ENCODE measurements around the gene MBTPS2.
A peak's percentile ranks its signal among the peaks of the same experiment; 100 is the strongest.

Gene MBTPS2

DNA sequence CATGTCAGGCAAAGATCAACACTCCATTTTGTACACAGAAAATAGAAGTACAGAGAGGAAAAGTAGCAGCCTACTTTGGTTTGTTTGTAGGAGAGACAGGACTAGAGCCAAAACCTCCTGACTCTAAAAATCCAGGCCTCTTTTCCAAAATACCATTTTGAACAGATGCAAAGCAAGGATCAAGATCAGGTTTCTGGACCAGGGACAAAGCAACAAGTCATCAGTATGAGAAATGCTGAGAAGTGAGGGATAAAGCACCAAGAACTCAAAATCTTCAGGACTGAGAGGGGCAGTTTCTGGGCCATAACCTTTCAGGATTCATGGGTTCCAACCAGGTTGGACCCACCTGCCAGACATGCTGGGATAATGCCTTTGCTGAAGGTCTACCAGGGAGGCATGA, 36.6 kb upstream of the MBTPS2 start:
- no peaks in the 10 kb centered on the region for H3K9me3 ChIP-seq (ENCODE audit: control insufficient read depth, insufficient read depth, low read depth, low read length)
- ChIA-PET POLR2A (no interaction called here), CTCF (interaction anchor here (1.0 kb wide), 1 partner anchor 13 kb away, joined by 4 read pairs; no protein-coding TSS in a partner anchor)
- H3K4me1 ChIP-seq (ENCODE audit: control insufficient read depth, insufficient read depth, low read length) = peaks cover 4% of the 10 kb centered on the region
- H3K4me3 ChIP-seq (ENCODE audit: low read depth, low read length) = no peak overlapping the region
- H3K36me3 ChIP-seq (ENCODE audit: control insufficient read depth in 2 of 2, insufficient read depth in 1 of 2, low read length in 2 of 2) = no peaks in the 10 kb centered on the region
- no peak for TF ChIP-seq MZF1 (tag by site-specific recombination; IDR thresholded peaks at IDR 0.05; ENCODE audit: borderline replicate concordance)
- TF ChIP-seq ZNF335 (tag by site-specific recombination; conservative IDR thresholded peaks at IDR 0.05) = no peak
- TF ChIP-seq SCRT2 (tag by site-specific recombination; IDR thresholded peaks at IDR 0.05) = peak; percentile 72
- H3K27ac ChIP-seq (ENCODE audit: extremely low read depth, low read depth, low read length) = no peak overlapping the region

DNA sequence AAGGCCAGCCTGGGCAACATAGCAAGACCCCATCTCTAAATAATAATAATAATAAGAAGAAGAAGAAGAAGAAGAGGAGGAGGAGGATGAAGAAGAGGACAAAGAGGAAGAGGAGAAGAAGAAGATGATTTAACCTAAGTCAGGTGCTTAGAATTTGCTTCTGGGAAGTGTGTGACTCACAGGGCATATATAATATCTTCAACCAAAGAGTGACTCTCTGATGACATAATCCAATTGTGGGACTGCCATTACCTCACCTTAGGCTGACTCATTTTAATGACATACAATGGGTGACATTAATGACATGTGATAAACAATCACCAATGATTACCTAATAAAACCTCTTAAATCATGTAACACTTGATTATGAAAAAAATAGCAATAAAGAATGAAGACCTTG, 32.7 kb upstream of the MBTPS2 start:
- H3K9me3 ChIP-seq (ENCODE audit: control insufficient read depth, insufficient read depth, low read depth, low read length) = no peaks in the 10 kb centered on the region
- no peaks in the 10 kb centered on the region for H3K36me3 ChIP-seq (ENCODE audit: control insufficient read depth in 2 of 2, insufficient read depth in 1 of 2, low read length in 2 of 2)
- POLR2A ChIA-PET = interaction anchor here (1.3 kb wide), 1 partner anchor 8 kb away, joined by 3 read pairs; no protein-coding TSS in a partner anchor
- H3K27ac ChIP-seq (ENCODE audit: extremely low read depth, low read depth, low read length) = peak overlapping the region; percentile 53; the same call in 1 of the 2 replicates
- CTCF ChIA-PET = interaction anchor here (1.6 kb wide), 1 partner anchor 80 kb away, joined by 3 read pairs; no protein-coding TSS in a partner anchor
- H3K4me1 ChIP-seq (ENCODE audit: control insufficient read depth, insufficient read depth, low read length) = no peaks in the 10 kb centered on the region
- H3K4me3 ChIP-seq (ENCODE audit: low read depth, low read length) = no peak overlapping the region
- TF ChIP-seq ZFP37 (tag by site-specific recombination; IDR thresholded peaks at IDR 0.05) = peak; percentile 91
- 0 out of 2 replicates have a peak, but pooled peaks have one; percentile 13 for TF ChIP-seq ZFHX2 (tag by site-specific recombination; conservative IDR thresholded peaks at IDR 0.05)
- peak; percentile 85 for TF ChIP-seq ZNF174 (tag by site-specific recombination; IDR thresholded peaks at IDR 0.05)
- no peak for TF ChIP-seq ZNF768 (tag by site-specific recombination; IDR thresholded peaks at IDR 0.05)
- no peak for TF ChIP-seq ZNF707 (tag by site-specific recombination; IDR thresholded peaks at IDR 0.05)
- TF ChIP-seq, protein P1, sequence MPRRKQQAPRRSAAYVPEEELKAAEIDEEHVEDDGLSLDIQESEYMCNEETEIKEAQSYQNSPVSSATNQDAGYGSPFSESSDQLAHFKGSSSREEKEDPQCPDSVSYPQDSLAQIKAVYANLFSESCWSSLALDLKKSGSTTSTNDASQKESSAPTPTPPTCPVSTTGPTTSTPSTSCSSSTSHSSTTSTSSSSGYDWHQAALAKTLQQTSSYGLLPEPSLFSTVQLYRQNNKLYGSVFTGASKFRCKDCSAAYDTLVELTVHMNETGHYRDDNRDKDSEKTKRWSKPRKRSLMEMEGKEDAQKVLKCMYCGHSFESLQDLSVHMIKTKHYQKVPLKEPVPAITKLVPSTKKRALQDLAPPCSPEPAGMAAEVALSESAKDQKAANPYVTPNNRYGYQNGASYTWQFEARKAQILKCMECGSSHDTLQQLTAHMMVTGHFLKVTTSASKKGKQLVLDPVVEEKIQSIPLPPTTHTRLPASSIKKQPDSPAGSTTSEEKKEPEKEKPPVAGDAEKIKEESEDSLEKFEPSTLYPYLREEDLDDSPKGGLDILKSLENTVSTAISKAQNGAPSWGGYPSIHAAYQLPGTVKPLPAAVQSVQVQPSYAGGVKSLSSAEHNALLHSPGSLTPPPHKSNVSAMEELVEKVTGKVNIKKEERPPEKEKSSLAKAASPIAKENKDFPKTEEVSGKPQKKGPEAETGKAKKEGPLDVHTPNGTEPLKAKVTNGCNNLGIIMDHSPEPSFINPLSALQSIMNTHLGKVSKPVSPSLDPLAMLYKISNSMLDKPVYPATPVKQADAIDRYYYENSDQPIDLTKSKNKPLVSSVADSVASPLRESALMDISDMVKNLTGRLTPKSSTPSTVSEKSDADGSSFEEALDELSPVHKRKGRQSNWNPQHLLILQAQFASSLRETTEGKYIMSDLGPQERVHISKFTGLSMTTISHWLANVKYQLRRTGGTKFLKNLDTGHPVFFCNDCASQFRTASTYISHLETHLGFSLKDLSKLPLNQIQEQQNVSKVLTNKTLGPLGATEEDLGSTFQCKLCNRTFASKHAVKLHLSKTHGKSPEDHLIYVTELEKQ (tag by site-specific recombination; IDR thresholded peaks at IDR 0.05; ENCODE audit: borderline replicate concordance) = peak; percentile 88
- TF ChIP-seq, protein P2, sequence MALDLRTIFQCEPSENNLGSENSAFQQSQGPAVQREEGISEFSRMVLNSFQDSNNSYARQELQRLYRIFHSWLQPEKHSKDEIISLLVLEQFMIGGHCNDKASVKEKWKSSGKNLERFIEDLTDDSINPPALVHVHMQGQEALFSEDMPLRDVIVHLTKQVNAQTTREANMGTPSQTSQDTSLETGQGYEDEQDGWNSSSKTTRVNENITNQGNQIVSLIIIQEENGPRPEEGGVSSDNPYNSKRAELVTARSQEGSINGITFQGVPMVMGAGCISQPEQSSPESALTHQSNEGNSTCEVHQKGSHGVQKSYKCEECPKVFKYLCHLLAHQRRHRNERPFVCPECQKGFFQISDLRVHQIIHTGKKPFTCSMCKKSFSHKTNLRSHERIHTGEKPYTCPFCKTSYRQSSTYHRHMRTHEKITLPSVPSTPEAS (tag by site-specific recombination; IDR thresholded peaks at IDR 0.05) = peak; percentile 55; the same call in 1 of the 2 replicates
- TF ChIP-seq, protein P3, sequence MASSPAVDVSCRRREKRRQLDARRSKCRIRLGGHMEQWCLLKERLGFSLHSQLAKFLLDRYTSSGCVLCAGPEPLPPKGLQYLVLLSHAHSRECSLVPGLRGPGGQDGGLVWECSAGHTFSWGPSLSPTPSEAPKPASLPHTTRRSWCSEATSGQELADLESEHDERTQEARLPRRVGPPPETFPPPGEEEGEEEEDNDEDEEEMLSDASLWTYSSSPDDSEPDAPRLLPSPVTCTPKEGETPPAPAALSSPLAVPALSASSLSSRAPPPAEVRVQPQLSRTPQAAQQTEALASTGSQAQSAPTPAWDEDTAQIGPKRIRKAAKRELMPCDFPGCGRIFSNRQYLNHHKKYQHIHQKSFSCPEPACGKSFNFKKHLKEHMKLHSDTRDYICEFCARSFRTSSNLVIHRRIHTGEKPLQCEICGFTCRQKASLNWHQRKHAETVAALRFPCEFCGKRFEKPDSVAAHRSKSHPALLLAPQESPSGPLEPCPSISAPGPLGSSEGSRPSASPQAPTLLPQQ (tag by site-specific recombination; IDR thresholded peaks at IDR 0.05) = peak; percentile 85
- TF ChIP-seq ZBTB17 (tag by site-specific recombination; IDR thresholded peaks at IDR 0.05) = 0 out of 2 replicates have a peak, but pooled peaks have one; percentile 19
- TF ChIP-seq ZNF311 (tag by site-specific recombination; IDR thresholded peaks at IDR 0.05; ENCODE audit: borderline replicate concordance) = no peak
- TF ChIP-seq, protein P4, sequence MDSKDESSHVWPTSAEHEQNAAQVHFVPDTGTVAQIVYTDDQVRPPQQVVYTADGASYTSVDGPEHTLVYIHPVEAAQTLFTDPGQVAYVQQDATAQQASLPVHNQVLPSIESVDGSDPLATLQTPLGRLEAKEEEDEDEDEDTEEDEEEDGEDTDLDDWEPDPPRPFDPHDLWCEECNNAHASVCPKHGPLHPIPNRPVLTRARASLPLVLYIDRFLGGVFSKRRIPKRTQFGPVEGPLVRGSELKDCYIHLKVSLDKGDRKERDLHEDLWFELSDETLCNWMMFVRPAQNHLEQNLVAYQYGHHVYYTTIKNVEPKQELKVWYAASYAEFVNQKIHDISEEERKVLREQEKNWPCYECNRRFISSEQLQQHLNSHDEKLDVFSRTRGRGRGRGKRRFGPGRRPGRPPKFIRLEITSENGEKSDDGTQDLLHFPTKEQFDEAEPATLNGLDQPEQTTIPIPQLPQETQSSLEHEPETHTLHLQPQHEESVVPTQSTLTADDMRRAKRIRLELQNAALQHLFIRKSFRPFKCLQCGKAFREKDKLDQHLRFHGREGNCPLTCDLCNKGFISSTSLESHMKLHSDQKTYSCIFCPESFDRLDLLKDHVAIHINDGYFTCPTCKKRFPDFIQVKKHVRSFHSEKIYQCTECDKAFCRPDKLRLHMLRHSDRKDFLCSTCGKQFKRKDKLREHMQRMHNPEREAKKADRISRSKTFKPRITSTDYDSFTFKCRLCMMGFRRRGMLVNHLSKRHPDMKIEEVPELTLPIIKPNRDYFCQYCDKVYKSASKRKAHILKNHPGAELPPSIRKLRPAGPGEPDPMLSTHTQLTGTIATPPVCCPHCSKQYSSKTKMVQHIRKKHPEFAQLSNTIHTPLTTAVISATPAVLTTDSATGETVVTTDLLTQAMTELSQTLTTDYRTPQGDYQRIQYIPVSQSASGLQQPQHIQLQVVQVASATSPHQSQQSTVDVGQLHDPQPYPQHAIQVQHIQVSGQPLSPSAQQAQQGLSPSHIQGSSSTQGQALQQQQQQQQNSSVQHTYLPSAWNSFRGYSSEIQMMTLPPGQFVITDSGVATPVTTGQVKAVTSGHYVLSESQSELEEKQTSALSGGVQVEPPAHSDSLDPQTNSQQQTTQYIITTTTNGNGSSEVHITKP (tag by site-specific recombination; IDR thresholded peaks at IDR 0.05) = peak; percentile 62
- TF ChIP-seq ZNF677 (tag by site-specific recombination; IDR thresholded peaks at IDR 0.05) = no peak
- peak; percentile 47; the same call in 1 of the 2 replicates for TF ChIP-seq BCL11A (tag by site-specific recombination; IDR thresholded peaks at IDR 0.05; ENCODE audit: low read depth)
- TF ChIP-seq PRDM1 (tag by site-specific recombination; IDR thresholded peaks at IDR 0.05) = 0 out of 2 replicates have a peak, but pooled peaks have one; percentile 20
- TF ChIP-seq ZNF24 (tag by site-specific recombination; IDR thresholded peaks at IDR 0.05) = peak; percentile 89
- peak; percentile 97 for TF ChIP-seq SP7 (tag by site-specific recombination; IDR thresholded peaks at IDR 0.05)
- TF ChIP-seq ZNF23 (tag by site-specific recombination; IDR thresholded peaks at IDR 0.05; ENCODE audit: borderline replicate concordance) = no peak
- no peak for TF ChIP-seq TCF7L2 (IDR thresholded peaks at IDR 0.05; ENCODE audit: borderline replicate concordance, low read depth, low read length)
- no peak for TF ChIP-seq ZNF785 (tag by site-specific recombination; IDR thresholded peaks at IDR 0.05)
- TF ChIP-seq SCRT2 (tag by site-specific recombination; IDR thresholded peaks at IDR 0.05) = peak; percentile 58
- TF ChIP-seq ZSCAN23 (tag by site-specific recombination; IDR thresholded peaks at IDR 0.05) = peak; percentile 98
- TF ChIP-seq GLIS1 (tag by site-specific recombination; IDR thresholded peaks at IDR 0.05) = peak; percentile 26; the same call in 1 of the 2 replicates
- peak; percentile 96 for TF ChIP-seq KLF8 (tag by site-specific recombination; IDR thresholded peaks at IDR 0.05)
- TF ChIP-seq ZNF324 (tag by site-specific recombination; IDR thresholded peaks at IDR 0.05) = peak; percentile 93
